SKM-1 treated with dmso at 0.1 percent for 144 hours (cell line): ENCODE results near the gene GPR135.

Experiments
- DNase-seq: peaks from one replicate; lab custom pipeline; 2025; ENCODE audit not compliant: unreplicated experiment; lab: John Stamatoyannopoulos, UW

GPR135 gene

GRCh38 chr14:59424341-59425071 is 40.7 kb downstream of the GPR135 start:
- no peak for DNase-seq

GRCh38 chr14:59422069-59422881 is 42.9 kb downstream of the GPR135 start:
- DNase-seq, result no peak

DNA sequence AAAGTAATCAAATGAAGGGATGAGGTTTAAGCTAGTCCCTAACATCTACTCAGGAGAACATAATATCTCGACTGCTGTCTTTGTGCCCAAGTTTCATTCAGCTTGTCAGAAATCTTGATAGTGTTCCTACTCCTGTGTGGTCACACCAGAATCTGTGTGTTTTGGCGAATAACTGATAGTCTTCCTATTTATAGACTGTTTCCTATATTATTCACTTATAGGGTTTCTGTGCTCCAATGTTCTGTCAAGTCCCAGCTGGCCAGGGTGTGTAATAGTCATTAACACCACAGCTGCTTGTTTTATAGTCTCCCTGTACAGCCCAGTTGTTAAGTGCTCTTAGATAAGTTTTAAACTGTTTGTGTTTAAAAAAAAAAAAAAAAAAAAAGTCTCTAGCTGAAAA is 45.9 kb downstream of the GPR135 start:
- no peak for DNase-seq

GRCh38 chr14:59417311-59417710 is 47.9 kb downstream of the GPR135 start:
- DNase-seq, result no peak

- no peak for DNase-seq
Observed at GRCh38 chr14:59415836-59416602, 49.2 kb downstream of the GPR135 start.
